ENCODE measurements around the gene ADCY5.

The ADCY5 gene

DNA sequence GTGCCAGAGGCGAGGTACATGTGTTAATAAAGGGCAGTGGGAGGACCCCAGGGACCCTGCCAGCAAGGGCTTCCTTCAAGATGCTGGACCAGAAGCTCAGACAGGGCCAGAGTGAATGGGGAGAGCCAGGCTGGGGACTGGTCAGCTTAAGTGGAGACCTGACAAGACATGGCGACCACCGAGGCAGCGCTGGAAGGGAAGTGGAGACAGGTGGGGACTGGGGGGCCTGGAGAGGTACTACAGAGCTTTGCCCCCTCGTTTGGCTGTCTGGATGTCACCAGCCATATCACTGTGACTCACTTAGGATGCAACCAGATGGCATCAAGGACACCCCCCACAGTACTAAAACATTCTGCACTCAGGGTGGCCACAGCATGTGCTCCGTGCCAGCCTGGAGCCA is 97.9 kb downstream of the ADCY5 start:
- Histone ChIP-seq H2AFZ (ENCODE audit: low read length) (no peak overlapping the region), H4K20me1 (ENCODE audit: insufficient read depth, low read length) (no peaks in the 10 kb centered on the region), H3K27ac (ENCODE audit: low read depth, low read length, poor library complexity, severe bottlenecking) (no peak overlapping the region), H3K4me3 (ENCODE audit: low read depth, low read length, poor library complexity, severe bottlenecking) (no peak overlapping the region), H3K9ac (ENCODE audit: low read length) (no peak overlapping the region), H3K9me3 (ENCODE audit: low read length) (no peaks in the 10 kb centered on the region), H3K79me2 (ENCODE audit: insufficient read depth, low read length) (no peaks in the 10 kb centered on the region), H3K9me2 (ENCODE audit: low read depth, low read length) (no peaks in the 10 kb centered on the region), H3K36me3 (ENCODE audit: insufficient read depth, low read length) (no peaks in the 10 kb centered on the region), H3K27me3 (ENCODE audit: insufficient read depth, low read length) (peaks cover 10% of the 10 kb centered on the region), H3K4me1 (ENCODE audit: insufficient read depth, low read length, severe bottlenecking) (no peaks in the 10 kb centered on the region), H3F3A (ENCODE audit: insufficient read depth, low read length) (no peaks in the 10 kb centered on the region), H3K4me2 (ENCODE audit: low read length) (no peak overlapping the region)
- TF ChIP-seq EZH2 (IDR thresholded peaks at IDR 0.05; ENCODE audit: borderline replicate concordance, low read length) = no peak
- TF ChIP-seq, protein P1, sequence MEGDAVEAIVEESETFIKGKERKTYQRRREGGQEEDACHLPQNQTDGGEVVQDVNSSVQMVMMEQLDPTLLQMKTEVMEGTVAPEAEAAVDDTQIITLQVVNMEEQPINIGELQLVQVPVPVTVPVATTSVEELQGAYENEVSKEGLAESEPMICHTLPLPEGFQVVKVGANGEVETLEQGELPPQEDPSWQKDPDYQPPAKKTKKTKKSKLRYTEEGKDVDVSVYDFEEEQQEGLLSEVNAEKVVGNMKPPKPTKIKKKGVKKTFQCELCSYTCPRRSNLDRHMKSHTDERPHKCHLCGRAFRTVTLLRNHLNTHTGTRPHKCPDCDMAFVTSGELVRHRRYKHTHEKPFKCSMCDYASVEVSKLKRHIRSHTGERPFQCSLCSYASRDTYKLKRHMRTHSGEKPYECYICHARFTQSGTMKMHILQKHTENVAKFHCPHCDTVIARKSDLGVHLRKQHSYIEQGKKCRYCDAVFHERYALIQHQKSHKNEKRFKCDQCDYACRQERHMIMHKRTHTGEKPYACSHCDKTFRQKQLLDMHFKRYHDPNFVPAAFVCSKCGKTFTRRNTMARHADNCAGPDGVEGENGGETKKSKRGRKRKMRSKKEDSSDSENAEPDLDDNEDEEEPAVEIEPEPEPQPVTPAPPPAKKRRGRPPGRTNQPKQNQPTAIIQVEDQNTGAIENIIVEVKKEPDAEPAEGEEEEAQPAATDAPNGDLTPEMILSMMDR (IDR thresholded peaks at IDR 0.05; ENCODE audit: low read length) = no peak

DNA sequence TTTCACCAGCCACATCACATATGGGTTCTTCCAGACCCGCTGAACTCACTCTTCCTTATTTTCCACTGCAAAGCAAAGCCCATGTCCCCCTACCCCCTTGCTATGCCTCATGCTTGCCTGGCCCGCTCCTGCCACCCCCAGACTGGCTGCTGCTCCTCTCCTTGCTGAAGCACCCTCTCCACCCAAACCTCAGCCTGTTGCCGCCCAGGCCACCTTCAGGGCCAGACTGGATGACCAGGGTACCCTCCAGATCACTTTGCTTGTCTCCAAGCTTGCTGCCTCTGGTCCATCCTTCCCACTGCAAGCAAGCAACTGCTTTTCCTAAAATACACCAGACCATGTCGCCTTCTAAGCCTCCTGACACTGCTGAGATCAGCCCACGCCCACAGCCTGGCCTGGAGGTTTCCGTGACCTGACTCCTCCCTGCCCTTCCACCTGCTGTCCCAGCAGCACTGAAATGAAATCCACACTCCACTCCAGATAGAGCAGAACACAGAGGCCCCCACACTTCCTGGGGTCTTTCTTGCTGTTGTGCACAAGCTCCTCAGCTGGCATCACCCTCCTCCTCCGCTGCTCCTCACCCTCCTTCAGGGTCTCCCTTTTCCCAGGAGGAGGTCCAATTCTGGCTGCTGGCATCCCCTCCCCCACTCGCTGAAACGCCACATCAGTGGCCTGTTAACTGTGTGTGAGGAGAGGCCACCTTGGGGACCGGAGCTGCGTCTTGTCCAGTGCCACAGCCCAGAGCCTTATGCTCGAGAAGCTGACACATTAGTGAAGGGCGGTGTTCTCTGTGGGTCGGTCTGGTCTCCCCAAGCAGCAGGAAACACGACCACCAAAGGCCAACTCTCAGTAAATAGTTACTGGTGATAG is 99.1 kb downstream of the ADCY5 start:
- Histone ChIP-seq H3K9ac (ENCODE audit: low read length) (no peak overlapping the region), H2AFZ (ENCODE audit: low read length) (no peak overlapping the region), H3K36me3 (ENCODE audit: insufficient read depth, low read length) (no peaks in the 10 kb centered on the region), H3K79me2 (ENCODE audit: insufficient read depth, low read length) (no peaks in the 10 kb centered on the region), H4K20me1 (ENCODE audit: insufficient read depth, low read length) (no peaks in the 10 kb centered on the region), H3K27ac (ENCODE audit: low read depth, low read length, poor library complexity, severe bottlenecking) (no peak overlapping the region), H3K4me2 (ENCODE audit: low read length) (no peak overlapping the region), H3K27me3 (ENCODE audit: insufficient read depth, low read length) (peaks cover 10% of the 10 kb centered on the region), H3K4me3 (ENCODE audit: low read depth, low read length, poor library complexity, severe bottlenecking) (no peak overlapping the region), H3F3A (ENCODE audit: insufficient read depth, low read length) (no peaks in the 10 kb centered on the region), H3K9me3 (ENCODE audit: low read length) (no peaks in the 10 kb centered on the region), H3K4me1 (ENCODE audit: insufficient read depth, low read length, severe bottlenecking) (no peaks in the 10 kb centered on the region), H3K9me2 (ENCODE audit: low read depth, low read length) (no peaks in the 10 kb centered on the region)
- TF ChIP-seq, protein P1 (IDR thresholded peaks at IDR 0.05; ENCODE audit: low read length) = no peak
- TF ChIP-seq EZH2 (IDR thresholded peaks at IDR 0.05; ENCODE audit: borderline replicate concordance, low read length) = no peak

DNA sequence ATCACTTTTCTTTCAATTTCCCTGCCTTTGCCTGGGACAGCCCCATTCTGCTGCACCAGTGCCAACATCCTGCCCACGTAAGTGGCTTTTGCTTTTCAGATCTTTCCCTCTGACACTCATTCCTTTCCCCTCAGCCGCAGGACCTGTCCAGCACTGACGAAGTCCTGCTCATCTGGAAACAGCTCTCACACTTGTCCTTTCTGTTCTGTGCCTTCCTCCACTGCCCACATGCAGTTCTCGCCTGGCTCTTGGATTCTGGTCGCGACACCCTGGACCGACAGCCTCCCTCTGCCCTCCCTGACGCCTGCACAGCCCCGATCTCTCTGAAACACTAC is 99.7 kb downstream of the ADCY5 start:
- no peak overlapping the region for H2AFZ ChIP-seq (ENCODE audit: low read length)
- no peaks in the 10 kb centered on the region for H4K20me1 ChIP-seq (ENCODE audit: insufficient read depth, low read length)
- no peak overlapping the region for H3K9ac ChIP-seq (ENCODE audit: low read length)
- H3K4me3 ChIP-seq (ENCODE audit: low read depth, low read length, poor library complexity, severe bottlenecking) = no peak overlapping the region
- H3K4me2 ChIP-seq (ENCODE audit: low read length) = no peak overlapping the region
- H3K27me3 ChIP-seq (ENCODE audit: insufficient read depth, low read length) = peaks cover 5% of the 10 kb centered on the region; the same call in 1 of the 2 replicates
- no peaks in the 10 kb centered on the region for H3F3A ChIP-seq (ENCODE audit: insufficient read depth, low read length)
- H3K79me2 ChIP-seq (ENCODE audit: insufficient read depth, low read length) = no peaks in the 10 kb centered on the region
- H3K36me3 ChIP-seq (ENCODE audit: insufficient read depth, low read length) = no peaks in the 10 kb centered on the region
- no peaks in the 10 kb centered on the region for H3K4me1 ChIP-seq (ENCODE audit: insufficient read depth, low read length, severe bottlenecking)
- H3K9me2 ChIP-seq (ENCODE audit: low read depth, low read length) = no peaks in the 10 kb centered on the region
- no peak overlapping the region for H3K27ac ChIP-seq (ENCODE audit: low read depth, low read length, poor library complexity, severe bottlenecking)
- H3K9me3 ChIP-seq (ENCODE audit: low read length) = no peaks in the 10 kb centered on the region
- no peak for TF ChIP-seq EZH2 (IDR thresholded peaks at IDR 0.05; ENCODE audit: borderline replicate concordance, low read length)
- TF ChIP-seq, protein P1 (IDR thresholded peaks at IDR 0.05; ENCODE audit: low read length) = no peak

Data from OCI-LY1 (cell line).